Measurements from ENCODE around the gene XRCC2.

GRCh38 chr7:152649220-152649619, 26.7 kb downstream of the XRCC2 start:
- TF ChIP-seq, protein P1, sequence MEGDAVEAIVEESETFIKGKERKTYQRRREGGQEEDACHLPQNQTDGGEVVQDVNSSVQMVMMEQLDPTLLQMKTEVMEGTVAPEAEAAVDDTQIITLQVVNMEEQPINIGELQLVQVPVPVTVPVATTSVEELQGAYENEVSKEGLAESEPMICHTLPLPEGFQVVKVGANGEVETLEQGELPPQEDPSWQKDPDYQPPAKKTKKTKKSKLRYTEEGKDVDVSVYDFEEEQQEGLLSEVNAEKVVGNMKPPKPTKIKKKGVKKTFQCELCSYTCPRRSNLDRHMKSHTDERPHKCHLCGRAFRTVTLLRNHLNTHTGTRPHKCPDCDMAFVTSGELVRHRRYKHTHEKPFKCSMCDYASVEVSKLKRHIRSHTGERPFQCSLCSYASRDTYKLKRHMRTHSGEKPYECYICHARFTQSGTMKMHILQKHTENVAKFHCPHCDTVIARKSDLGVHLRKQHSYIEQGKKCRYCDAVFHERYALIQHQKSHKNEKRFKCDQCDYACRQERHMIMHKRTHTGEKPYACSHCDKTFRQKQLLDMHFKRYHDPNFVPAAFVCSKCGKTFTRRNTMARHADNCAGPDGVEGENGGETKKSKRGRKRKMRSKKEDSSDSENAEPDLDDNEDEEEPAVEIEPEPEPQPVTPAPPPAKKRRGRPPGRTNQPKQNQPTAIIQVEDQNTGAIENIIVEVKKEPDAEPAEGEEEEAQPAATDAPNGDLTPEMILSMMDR (IDR thresholded peaks at IDR 0.05) = no peak
- TF ChIP-seq POLR2A (IDR thresholded peaks at IDR 0.05) = no peak
- TF ChIP-seq EP300 (IDR thresholded peaks at IDR 0.05) = no peak
- no peak for TF ChIP-seq POLR2AphosphoS5 (IDR thresholded peaks at IDR 0.05)
